IPS-11a (cell line): ENCODE results near the gene CLSTN1.
"Not testable (repeated sequence)": the region's sequence is repeated elsewhere in the genome, so short reads cannot be mapped to it uniquely, and the experiment has no call there.

ENCODE experiments used
- H3K4me3 ChIP-seq: one replicate; pipeline ENCODE4 v1.5.1; 2013; ENCODE audit warnings: low read depth, low read length, control low read depth

CLSTN1 gene

DNA sequence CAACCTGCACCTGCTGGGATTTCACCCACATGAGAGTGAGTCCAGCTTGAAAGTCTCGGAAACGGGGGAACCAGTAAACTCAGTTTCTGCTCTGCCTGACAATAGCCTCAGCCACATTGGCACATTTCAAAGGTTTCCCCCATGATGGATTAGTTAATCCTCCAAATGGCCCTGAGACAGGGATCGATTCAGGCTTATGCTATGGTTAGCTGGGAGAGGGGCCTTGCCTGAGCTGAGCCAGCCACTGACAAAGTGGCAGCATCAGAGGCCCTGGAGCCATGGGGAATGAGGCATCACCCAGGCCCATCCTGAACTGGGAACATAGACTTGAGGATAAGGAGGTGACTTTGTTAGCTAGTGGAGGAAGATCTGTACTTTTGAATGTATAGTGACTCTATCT, 2.9 kb upstream of the CLSTN1 start:
- H3K4me3 ChIP-seq = no peak overlapping the region

DNA sequence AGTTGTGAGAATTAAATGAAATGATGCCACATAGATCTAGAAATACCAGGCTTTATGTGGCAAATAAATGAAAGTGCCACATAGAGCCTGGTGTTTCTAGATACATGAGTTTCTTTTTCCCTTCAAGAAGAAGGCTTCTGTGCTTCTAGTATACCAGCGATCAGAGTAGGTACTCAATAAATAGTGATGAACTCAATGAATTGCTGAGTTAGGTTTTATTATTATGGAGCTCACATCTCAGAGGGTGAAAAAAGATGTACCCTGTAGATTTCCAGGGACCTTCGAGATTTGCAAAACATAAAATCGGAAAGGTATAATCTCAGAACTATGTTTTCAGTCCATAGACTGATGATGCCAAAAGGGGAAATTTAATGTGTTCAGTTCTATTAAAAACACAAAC, 2.3 kb upstream of the CLSTN1 start:
- H3K4me3 ChIP-seq = no peak overlapping the region

DNA sequence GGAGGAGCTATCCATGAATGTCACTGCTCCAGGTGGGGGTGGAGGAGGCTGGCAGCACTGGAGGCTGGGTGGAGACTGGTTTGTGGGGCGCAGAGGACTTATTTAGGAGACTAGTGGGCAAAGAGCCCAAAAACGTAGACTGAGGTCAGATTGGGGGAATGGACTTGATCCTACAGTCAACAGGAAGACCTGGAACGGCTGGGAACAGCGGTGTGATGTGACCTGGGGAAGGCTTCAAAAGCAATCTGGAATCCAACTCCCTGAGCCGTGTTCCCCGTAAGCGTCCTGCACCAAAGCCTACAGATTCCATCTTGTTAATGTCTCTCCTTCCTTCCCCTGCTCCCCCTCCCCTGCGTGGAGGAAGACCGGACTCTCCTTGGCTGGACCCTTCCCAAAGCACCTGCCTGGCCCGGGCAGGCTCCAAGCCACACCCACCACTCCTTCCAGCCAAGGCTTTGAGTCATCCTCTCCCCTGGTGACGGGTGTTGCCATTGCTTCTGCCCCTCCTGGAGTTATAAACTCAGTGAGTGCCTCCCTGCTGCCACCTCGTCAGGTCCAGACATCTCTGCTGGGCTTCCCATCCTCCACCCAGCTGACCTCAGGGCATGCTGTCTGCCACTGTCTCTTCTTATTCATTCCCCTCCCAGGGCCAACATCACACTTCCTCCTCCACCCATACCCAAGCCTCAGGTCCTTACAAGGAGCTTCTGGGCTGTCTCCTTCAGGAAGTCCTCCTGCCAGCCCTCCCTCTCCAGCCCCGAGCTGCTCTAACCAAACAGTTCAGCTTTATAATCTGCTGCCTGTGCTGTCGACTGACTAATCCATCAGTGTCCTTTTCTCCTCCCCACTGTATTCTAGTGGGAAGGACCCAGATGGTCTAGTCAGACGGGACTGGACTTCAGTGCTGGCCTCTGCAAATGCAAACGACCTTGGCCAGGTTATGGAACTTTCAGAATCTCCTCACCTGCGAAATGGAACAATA, 1.6 kb upstream of the CLSTN1 start:
- peak overlapping the region; percentile 61 for H3K4me3 ChIP-seq

DNA sequence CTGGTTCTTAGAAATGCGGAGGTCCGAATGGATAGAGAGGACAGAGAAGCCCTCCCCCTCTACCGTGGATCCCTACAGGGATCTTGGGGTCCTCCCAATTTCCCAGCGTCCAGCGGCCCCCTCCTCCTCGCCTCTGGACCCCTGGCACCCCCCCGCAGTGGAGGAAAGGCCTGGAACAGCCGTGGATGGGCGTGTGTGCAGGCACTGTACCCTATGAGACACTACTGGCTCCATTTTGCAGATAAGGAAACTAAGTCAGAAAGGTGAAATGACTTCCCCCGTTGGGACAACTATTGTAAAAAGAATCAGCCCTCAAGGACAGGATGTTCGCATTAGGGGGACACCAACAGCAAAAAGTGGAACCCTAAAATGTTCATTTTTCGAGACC, 931 bp upstream of the CLSTN1 start:
- H3K4me3 ChIP-seq = peak overlapping the region; percentile 61

DNA sequence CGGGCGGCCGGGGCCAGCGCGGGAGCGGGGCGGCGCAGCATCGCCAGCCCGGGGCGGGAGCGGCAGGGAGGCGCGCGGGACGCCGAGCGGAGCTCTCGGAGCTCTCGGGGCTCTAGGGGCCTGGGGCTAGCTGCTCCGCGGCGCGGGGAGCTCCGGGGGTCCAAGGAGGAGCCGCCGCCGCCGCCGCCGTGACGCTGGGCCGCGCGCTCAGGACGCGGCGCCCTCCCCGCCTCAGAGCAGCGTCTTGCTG, 147 bp downstream of the CLSTN1 start:
- H3K4me3 ChIP-seq = peak overlapping the region; percentile 92

DNA sequence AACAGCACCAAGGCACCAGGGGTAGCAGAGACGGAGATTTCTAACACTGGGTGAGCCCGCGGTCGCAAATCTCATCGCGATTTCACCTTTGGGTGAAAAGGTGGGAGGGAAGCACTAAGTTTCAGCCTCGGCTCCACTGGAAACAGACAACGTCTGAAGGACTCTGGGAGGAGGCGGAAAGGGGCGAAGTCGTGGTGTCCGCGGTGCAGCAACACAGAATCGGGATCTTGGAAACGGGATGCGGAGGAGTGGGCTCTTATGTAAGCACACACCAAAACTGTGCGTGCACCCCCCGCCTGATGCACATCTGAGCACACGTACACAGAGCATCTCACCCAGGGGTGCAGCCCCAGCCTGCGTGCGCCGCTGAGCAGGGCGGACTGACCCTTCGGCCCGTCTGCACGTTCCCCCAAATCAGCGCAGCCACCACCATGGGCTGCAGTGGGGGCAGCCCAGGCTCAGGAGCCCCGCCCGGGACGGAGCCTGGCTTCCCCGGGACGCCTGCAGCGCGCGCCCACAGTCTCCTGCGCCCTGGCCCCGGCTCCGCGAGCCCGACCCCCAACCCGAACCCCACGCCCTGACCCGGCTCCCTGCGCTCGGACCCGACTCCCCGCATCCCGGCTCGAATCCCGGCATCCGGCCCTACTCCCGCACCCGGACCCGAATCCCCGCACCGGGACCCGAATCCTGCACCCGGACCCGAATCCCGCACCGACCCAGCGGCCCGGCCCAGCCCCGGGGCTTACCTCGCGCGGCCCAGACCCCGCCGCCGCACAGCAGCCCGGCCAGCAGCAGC, 670 bp downstream of the CLSTN1 start:
- H3K4me3 ChIP-seq = peak overlapping the region; percentile 92

DNA sequence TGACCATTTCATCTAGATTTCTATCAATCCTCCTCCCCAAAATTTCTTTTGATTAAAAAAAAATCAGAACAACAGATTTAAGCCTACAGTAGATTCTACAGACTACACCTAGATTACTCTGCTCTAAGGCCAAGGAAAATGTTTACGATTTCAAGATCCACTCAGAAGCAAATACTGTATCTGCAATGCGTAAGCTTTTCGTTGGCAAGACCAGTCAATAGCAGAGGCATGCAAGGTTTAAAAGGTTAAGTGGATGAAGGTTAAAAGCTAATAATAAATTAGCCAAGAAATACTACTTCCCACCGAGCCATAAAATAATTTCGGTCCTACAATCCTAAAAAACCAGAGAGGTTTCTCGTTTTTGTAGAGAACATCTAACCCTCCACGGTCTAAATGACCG, 1.3 kb downstream of the CLSTN1 start:
- peak overlapping the region; percentile 92 for H3K4me3 ChIP-seq

DNA sequence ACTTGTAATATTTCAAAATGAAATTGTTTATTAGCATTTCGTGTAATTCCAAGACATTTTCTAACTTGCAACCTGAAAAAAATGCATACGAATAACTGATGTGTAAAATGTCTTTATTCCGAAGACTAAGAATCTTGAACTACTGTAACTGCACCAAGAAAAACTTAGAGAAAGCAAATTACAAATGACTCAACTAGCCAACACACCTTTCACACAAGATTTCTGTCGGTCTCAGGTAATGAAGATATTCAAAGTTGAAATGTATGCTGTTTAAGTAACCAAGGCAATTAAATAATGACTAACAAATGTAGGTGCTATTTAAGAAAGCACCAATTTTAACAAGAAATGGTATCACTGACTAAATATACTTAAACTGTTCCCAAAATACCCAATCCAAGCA, 2.1 kb downstream of the CLSTN1 start:
- no peak overlapping the region for H3K4me3 ChIP-seq

DNA sequence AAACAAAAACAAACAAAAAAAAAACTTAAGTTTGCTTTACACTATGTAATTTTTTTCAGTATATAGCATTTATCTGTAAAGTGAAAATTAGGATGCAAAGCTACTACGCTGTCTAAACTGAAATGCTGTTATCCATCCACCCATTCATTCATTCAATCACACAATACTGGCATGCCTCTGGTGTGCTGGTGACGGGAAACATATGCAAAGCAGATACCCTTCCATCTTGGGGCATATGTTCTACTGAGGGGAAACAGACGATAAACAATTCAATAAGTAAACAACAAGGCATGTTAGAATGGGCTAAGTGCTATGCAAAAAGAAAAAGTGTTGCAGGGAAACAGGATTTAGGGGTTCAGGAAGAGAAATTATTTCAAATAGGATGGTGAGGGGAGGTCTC, 3.2 kb downstream of the CLSTN1 start:
- H3K4me3 ChIP-seq = no peak overlapping the region

DNA sequence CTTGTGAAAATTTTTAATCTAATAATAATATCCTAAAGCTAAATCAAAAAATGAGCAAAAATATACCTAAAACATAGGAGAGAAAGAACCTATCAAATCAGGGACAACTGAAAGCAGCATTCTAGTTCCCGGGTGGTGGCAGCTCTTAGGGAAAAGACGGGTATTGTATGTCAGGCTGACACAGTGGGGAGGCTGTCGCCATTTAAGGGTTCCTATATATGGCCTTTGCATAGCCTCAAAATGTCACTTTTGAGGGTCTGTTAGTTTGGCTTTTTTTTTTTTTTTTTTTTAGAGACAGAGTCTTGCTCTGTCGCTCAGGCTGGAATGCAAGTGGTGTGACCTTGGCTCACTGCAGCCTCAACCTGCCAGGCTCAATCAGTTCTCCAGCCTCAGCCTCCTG, 6.0 kb downstream of the CLSTN1 start:
- no peak overlapping the region for H3K4me3 ChIP-seq

DNA sequence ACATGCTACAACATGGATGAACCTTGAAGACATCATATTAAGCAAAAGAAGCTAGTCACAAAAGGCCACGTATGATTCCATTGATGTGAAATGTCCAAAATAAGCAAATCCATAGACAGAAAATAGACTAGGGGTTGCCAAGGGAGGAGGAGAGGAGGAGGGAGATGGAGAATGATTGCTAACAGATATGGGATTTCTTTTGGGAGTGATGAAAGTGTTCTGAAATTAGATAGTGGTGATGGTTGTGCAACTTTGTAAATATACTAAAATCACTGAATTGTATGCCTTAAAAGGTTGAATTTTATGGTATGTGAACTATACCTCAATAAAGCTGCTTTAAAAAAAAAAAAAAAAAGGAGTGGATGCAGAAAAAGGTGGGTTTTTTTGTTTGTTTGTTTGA, 7.6 kb downstream of the CLSTN1 start:
- H3K4me3 ChIP-seq = no peak overlapping the region

DNA sequence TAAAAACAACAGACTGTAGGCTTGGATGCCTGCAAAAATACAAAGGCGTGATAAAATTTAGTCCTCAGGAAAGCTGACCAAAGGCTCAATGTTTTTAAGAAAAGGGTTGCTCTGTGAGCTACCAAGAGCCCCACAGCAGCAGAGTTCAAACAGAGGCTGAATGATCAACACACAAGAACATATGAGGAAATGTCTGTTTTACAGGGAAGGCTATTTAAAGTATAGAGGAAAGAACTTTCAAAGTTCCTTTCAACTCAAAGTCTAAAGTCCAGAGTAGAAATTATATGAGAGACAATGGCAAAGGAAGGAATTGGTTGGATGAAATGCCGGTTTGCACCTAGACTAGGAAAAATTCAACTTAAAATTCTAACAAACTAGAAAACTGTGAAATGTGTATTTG, 8.6 kb downstream of the CLSTN1 start:
- H3K4me3 ChIP-seq = no peak overlapping the region

DNA sequence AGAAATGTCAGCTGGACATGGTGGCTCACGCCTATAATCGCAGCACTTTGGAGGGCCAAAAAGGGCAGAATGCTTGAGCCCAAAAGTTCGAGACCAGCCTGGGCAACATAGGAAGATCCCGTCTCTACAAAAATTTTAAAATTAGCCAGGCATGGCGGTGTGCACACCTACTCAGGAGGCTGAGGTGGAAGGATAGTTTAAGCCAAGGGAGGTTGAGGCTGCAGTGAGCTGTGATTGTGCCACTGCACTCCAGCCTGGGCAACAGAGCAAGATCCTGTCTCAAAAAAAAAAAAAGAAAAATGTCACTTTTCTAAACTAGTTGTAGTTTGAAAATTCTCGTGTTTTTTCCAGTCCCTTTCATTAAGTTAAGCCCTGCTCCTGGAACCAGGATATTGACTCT, 9.1 kb downstream of the CLSTN1 start:
- no peak overlapping the region for H3K4me3 ChIP-seq

DNA sequence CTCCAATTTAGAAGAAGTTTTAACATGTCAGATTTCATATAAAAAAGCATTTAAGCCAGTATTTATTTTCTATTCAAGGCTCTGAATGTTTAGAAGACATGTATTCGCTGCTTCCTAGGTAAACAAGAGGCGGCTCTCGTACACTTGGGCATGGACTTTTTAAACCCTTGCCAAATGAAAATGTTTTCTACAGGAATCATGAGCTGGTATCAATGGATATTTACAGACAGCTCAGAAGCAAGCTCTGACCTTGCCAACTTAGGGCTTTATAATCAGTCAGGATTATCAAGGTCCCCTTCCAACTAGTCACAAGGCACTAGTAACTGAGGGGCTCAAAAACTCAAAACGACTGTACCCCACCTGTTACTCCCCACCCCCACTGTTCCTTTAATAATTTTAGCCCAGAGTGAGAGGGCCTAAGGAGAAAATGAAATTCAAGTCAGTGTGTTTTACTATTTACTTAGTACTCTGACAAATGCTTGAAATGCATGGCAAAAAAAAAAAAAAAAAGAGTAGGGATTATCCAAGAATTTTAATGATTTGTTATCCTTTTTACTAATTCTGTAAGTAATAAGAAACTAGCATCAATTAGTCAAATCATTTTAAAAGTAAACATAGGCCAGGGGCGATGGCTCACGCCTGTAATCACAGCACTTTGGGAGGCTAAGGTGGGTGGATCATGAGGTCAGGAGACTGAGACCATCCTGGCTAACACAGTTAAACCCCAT, 12.4 kb downstream of the CLSTN1 start:
- H3K4me3 ChIP-seq = no peak overlapping the region

DNA sequence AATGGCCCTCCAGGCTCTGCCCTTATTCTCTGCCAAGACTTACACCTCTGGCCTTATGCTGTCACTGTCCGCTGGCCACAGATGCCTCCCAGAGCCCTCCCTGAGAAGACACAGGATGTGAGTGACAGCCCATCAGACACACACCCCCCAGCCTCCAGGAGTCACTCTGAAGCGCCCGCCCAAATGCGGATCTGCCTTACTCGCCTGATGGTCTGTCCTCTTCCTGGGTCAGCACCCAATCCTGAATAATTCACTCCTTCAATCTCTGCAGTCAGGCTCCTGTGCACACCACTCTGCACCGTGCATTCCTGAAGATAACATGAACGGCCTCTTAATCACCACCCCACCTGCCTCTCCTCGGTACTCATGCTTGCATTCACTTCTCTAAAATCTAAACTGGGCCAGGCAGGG, 14.7 kb downstream of the CLSTN1 start:
- H3K4me3 ChIP-seq = no peak overlapping the region

DNA sequence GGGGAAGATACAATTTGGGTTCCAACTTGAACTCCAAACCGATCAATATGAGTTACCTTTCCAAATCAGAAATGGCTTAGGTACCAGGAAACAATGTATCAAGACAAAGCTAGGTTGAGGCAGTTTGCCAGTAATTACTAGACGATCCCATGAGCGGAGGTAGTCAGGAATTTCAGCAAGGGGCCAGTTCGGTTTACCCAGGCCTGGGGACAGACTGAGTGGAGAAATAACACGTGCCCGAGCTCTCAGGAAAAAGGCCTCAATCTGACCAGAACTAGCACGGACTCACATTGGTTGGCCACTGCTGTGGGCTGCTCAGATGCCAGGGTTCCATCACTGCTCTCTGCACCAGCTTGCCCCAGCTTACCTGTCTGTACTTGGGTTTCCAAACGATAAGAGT, 15.3 kb downstream of the CLSTN1 start:
- H3K4me3 ChIP-seq = no peak overlapping the region

DNA sequence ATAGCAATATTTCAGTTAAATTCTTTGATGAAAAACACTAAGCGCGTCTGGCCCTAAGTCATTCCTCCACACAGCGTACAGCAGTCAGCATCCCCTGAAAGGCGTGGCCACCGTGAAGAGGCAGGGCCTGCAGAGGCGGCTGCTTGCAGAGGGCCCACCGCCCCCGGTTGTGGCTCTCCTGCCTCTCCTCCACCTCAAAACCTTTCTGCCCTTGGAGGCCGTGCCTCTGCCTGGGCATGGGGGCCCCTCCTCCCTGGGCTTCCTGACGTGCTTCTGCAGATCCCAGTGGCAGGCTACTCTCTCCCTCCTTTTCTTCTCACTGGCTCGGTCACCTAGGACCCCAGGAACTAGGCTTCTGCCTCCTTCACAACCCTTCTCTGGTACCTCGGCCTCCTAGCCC, 16.2 kb downstream of the CLSTN1 start:
- H3K4me3 ChIP-seq = no peak overlapping the region

DNA sequence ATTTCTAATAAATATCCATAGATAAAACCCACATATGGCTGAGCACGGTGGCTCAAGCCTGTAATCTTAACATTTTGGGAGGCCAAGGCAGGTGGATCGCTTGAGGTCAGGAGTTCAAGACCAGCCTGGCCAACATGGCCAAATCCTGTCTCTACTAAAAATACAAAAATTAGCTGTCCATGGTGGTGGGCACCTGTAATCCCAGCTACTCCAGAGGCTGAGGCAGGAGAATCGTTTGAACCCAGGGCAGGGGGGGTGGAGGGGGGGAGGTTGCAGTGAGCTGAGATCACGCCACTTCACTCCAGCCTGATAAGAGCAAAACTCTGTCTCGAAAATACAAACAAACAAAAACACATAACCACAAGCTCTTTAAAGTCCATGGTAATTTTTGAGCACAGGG, 17.8 kb downstream of the CLSTN1 start:
- H3K4me3 ChIP-seq = not testable (repeated sequence)

DNA sequence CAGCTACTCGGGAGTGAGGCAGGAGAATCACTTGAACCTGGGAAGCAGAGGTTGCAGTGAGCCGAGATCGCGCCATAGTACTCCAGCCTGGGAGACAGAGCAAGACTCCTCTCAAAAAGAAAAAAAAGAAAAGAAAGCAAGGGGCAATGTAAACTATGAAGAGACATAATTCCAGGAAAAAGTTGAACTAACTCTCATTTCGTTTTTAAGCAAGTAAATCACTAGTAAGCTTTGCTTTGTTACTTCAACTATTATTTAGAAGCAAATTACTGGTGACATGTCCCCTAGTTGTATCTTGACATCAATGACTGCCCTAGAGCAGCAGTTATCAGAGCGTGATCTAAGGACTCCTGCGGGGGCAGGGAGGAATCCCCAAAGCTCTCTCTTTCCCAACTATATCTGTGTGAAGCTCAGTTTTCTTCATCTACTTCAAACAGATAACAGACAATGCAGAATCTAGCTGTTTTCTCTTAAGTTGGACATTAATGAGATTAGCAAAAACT, 18.7 kb downstream of the CLSTN1 start:
- H3K4me3 ChIP-seq = no peak overlapping the region

DNA sequence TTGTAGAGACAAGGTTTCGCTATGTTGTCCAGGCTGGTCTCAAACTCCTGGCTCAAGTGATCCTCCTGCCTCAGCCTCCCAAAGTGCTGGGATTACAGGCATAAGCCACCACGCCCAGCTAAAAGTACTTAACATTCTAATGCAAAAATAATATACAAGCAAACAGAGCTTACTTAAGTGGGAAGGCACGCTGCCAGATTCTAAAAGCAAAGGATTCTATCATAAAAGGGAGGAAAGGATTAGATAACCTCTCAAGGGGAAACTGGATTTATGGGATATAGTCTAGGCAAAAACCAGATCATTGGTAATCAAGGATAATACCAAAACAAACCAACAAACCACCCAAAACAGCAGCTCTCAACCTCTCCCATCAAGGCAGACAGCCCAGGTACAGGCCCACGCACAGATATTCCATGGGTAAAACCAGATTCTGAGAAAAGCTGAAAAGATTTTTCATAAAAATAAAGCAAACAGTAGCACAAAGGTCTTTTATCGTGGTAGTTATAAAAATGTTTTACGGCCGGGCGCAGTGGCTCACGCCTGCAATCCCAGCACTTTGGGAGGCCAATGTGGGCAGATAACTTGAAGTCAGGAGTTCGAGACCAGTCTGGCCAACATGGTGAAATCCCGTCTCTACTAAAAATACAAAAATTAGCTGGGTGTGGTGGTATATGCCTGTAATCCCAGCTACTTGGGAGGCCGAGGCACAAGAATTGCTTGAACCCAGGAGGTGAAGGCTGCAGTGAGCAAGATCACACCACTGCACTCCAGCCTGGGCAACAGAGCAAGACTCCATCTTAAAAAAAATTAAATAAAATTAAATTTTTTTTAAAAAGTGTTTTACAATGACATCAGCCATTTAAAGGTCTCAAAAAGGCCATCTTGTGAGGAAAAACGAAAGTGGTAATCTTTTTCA, 20.5 kb downstream of the CLSTN1 start:
- H3K4me3 ChIP-seq = not testable (repeated sequence)
